Measurements from ENCODE around the gene UQCC3. TPM values are rescaled to one million over a fixed set of nuclear protein-coding genes. Genes with fewer than 3 reads are reported as not detected.

Gene UQCC3
- 8.3 and 9.4 TPM in 2 replicates for total RNA-seq

GRCh38 chr11:62671608-62672389, at the start of gene UQCC3, which contains the start of gene LBHD1:
Gene UQCC3 (plus strand): TSS chr11:62671673. CDS start chr11:62671746, 73 bp downstream.
Gene LBHD1 (minus strand): TSS chr11:62672267. CDS start chr11:62670031, 2,236 bp downstream.
- Mint-ChIP-seq H3K36me3 (ENCODE audit: low read depth) (peaks cover 48% of the 10 kb centered on the region), H3K27ac (peak within 1 kb of the TSS; percentile 98), H3K27me3 (no peaks in the 10 kb centered on the region), H3K9me3 (no peaks in the 10 kb centered on the region), H3K4me1 (peaks cover 62% of the 10 kb centered on the region), H3K4me3 (peak within 1 kb of the TSS; percentile 100)
- no peak for TF ChIP-seq CTCF (IDR thresholded peaks at IDR 0.05)
- peak; percentile 61 for DNase-seq
- intact Hi-C loops (cut with micrococcal nuclease), result loop anchor here (1.0 to 5.0 kb wide), 4 partner anchors 8 to 171 kb away; partner anchors contain the start of genes INTS5, TTC9C and UBXN1
- ATAC-seq (ENCODE audit: low read depth), result peak; percentile 82
- ChIA-PET POLR2A (interaction anchor here (0.6 to 12.8 kb wide), 42 partner anchors 9 to 704 kb away, joined by 3 to 400 read pairs (median 5); partner anchors contain the start of genes B3GAT3, BSCL2, EEF1G and FTH1), CTCF (interaction anchor here (0.7 to 1.1 kb wide), 3 partner anchors 12 to 209 kb away, joined by 3 read pairs; partner anchors contain the start of gene SLC3A2)

- ATAC-seq (ENCODE audit: low read depth) (no peak), DNase-seq (no peak)
- ChIA-PET CTCF (interaction anchor here (0.6 to 2.7 kb wide), 4 partner anchors 11 to 53 kb away, joined by 3 to 16 read pairs (median 5); partner anchors contain the start of gene TUT1), POLR2A (interaction anchor here (0.7 to 5.1 kb wide), 31 partner anchors 7 to 259 kb away, joined by 3 to 109 read pairs (median 5); partner anchors contain the start of genes C11orf98, CSKMT, EEF1G and EML3)
- no peaks in the 10 kb centered on the region for H3K9me3 Mint-ChIP-seq
- intact Hi-C loops (cut with micrococcal nuclease), result loop anchor here (1.0 kb wide), 7 partner anchors 10 to 106 kb away; partner anchors contain the start of genes C11orf98, CSKMT, EML3 and GANAB
- peak overlapping the region; percentile 93 for H3K27ac Mint-ChIP-seq
- H3K4me3 Mint-ChIP-seq, result peak overlapping the region; percentile 90
- H3K36me3 Mint-ChIP-seq (ENCODE audit: low read depth), result peaks cover 45% of the 10 kb centered on the region
- no peak for TF ChIP-seq CTCF (IDR thresholded peaks at IDR 0.05)
- H3K4me1 Mint-ChIP-seq, result peaks cover 19% of the 10 kb centered on the region
- H3K27me3 Mint-ChIP-seq, result no peaks in the 10 kb centered on the region
These were observed 48.9 kb upstream of the UQCC3 start for GRCh38 chr11:62622476-62623089.

- no peak overlapping the region for H3K27ac Mint-ChIP-seq
- H3K4me3 Mint-ChIP-seq, result no peak overlapping the region
- CTCF ChIA-PET, result no interaction called here
- intact Hi-C loops (cut with micrococcal nuclease), result loop anchor here (2.0 kb wide), 1 partner anchor 13 kb away; no protein-coding TSS in a partner anchor
- no peaks in the 10 kb centered on the region for H3K27me3 Mint-ChIP-seq
- peaks cover 74% of the 10 kb centered on the region for H3K36me3 Mint-ChIP-seq (ENCODE audit: low read depth)
- no peaks in the 10 kb centered on the region for H3K9me3 Mint-ChIP-seq
- TF ChIP-seq CTCF (IDR thresholded peaks at IDR 0.05), result no peak
- ATAC-seq (ENCODE audit: low read depth) (peak; percentile 42), DNase-seq (no peak)
- POLR2A ChIA-PET, result interaction anchor here (1.1 kb wide), 1 partner anchor 19 kb away, joined by 3 read pairs; the partner anchor contains the start of gene GANAB
- H3K4me1 Mint-ChIP-seq, result no peaks in the 10 kb centered on the region
These were observed 43.8 kb upstream of the UQCC3 start for GRCh38 chr11:62627713-62628112.

- no peak overlapping the region for H3K4me3 Mint-ChIP-seq
- ChIA-PET CTCF (no interaction called here), POLR2A (no interaction called here)
- DNase-seq (no peak), ATAC-seq (ENCODE audit: low read depth) (no peak)
- no peaks in the 10 kb centered on the region for H3K27me3 Mint-ChIP-seq
- no peaks in the 10 kb centered on the region for H3K9me3 Mint-ChIP-seq
- no peak for TF ChIP-seq CTCF (IDR thresholded peaks at IDR 0.05)
- intact Hi-C loops (cut with micrococcal nuclease), result no loop called here
- peaks cover 88% of the 10 kb centered on the region for H3K36me3 Mint-ChIP-seq (ENCODE audit: low read depth)
- peaks cover 5% of the 10 kb centered on the region for H3K4me1 Mint-ChIP-seq
- H3K27ac Mint-ChIP-seq, result no peak overlapping the region
These were observed 39.0 kb upstream of the UQCC3 start for GRCh38 chr11:62632492-62632891.
